Endothelial cell (in vitro differentiated cells): ENCODE data around the gene WDFY3. TPM values are rescaled to one million over a fixed set of nuclear protein-coding genes. Genes with fewer than 3 reads are reported as not detected.
"Not testable (repeated sequence)": the region's sequence is repeated elsewhere in the genome, so short reads cannot be mapped to it uniquely, and the experiment has no call there.

Source experiments
- DNase-seq: peaks from one replicate; pipeline ENCODE4 v3.0.0; 2021; ENCODE audit warnings: low spot score
- H3K27ac Mint-ChIP-seq: one replicate; pipeline ENCODE4 v1.8.0; 2021; ENCODE audit warnings: mixed read lengths, inconsistent platforms; ENCODE audit not compliant: unreplicated experiment
- H3K27me3 Mint-ChIP-seq: one replicate; pipeline ENCODE4 v1.8.0; 2021; ENCODE audit warnings: mild to moderate bottlenecking, moderate library complexity, mixed read lengths, inconsistent platforms; ENCODE audit not compliant: unreplicated experiment
- H3K36me3 Mint-ChIP-seq: one replicate; pipeline ENCODE4 v1.8.0; 2021; ENCODE audit warnings: mild to moderate bottlenecking, low read depth, mixed read lengths, inconsistent platforms; ENCODE audit not compliant: unreplicated experiment
- H3K4me1 Mint-ChIP-seq: one replicate; pipeline ENCODE4 v1.8.0; 2021; ENCODE audit warnings: mild to moderate bottlenecking, mixed read lengths, inconsistent platforms; ENCODE audit not compliant: unreplicated experiment
- H3K4me3 Mint-ChIP-seq: one replicate; pipeline ENCODE4 v1.8.0; 2021; ENCODE audit warnings: mild to moderate bottlenecking, mixed read lengths, inconsistent platforms; ENCODE audit not compliant: unreplicated experiment
- H3K9me3 Mint-ChIP-seq: one replicate; pipeline ENCODE4 v1.8.0; 2021; ENCODE audit warnings: mixed read lengths, inconsistent platforms; ENCODE audit not compliant: unreplicated experiment
- total RNA-seq: library from RNA; stranded (reverse); fragmentation: NEBNext Ultra II Directional; extraction: Animal tissue kit (Norgen Biotek cat#: 25700); gene quantifications from one replicate; pipeline ENCODE4 v1.2.1, GENCODE V29; 2021; ENCODE audit not compliant: unreplicated experiment
- TF ChIP-seq, protein P1 (sequence below): fragments of 200-600 bp; sonication (generic); IDR thresholded peaks from one replicate; pipeline ENCODE4 v1.5.0; 2021; ENCODE audit warnings: antibody characterized with exemption; ENCODE audit not compliant: unreplicated experiment

Gene WDFY3
- total RNA-seq, 1 donor from 2014 or later: 94.8 TPM

DNA sequence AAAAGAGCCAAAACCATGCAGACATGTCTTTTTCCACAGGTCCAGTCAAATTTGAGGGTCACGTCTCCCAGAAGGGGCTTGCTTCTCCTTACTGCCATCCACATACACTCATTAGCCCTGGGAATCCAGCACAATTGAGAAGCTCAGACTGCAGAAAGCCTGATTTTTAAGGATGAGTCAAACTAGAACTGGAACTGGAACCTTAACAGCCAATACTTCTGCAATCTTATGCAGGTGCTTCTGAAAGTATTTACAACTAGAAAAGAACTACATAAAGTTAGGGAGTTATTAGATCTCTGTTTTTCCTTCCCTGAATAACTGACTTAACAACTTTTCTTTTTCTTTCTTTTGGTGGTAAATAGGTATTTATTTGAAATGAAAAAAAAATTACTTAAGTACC lies 297.3 kb downstream of the WDFY3 start:
- Mint-ChIP-seq H3K4me3 (no peak overlapping the region), H3K9me3 (no peaks in the 10 kb centered on the region), H3K36me3 (peaks cover 38% of the 10 kb centered on the region), H3K4me1 (no peaks in the 10 kb centered on the region), H3K27me3 (no peaks in the 10 kb centered on the region), H3K27ac (no peak overlapping the region)
- TF ChIP-seq, protein P1, sequence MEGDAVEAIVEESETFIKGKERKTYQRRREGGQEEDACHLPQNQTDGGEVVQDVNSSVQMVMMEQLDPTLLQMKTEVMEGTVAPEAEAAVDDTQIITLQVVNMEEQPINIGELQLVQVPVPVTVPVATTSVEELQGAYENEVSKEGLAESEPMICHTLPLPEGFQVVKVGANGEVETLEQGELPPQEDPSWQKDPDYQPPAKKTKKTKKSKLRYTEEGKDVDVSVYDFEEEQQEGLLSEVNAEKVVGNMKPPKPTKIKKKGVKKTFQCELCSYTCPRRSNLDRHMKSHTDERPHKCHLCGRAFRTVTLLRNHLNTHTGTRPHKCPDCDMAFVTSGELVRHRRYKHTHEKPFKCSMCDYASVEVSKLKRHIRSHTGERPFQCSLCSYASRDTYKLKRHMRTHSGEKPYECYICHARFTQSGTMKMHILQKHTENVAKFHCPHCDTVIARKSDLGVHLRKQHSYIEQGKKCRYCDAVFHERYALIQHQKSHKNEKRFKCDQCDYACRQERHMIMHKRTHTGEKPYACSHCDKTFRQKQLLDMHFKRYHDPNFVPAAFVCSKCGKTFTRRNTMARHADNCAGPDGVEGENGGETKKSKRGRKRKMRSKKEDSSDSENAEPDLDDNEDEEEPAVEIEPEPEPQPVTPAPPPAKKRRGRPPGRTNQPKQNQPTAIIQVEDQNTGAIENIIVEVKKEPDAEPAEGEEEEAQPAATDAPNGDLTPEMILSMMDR: no peak
- DNase-seq: no peak

- Mint-ChIP-seq H3K4me1 (no peaks in the 10 kb centered on the region), H3K36me3 (peaks cover 32% of the 10 kb centered on the region), H3K27me3 (no peaks in the 10 kb centered on the region), H3K9me3 (no peaks in the 10 kb centered on the region), H3K4me3 (peak overlapping the region; percentile 35), H3K27ac (no peak overlapping the region)
- TF ChIP-seq, protein P1: no peak
- no peak for DNase-seq
Measured at GRCh38 chr4:84666439-84666838, 300.1 kb downstream of the WDFY3 start.

GRCh38 chr4:84664767-84665166 lies 301.7 kb downstream of the WDFY3 start:
- not testable (repeated sequence) for H3K27me3 Mint-ChIP-seq, H3K4me3 Mint-ChIP-seq, H3K4me1 Mint-ChIP-seq, DNase-seq, H3K27ac Mint-ChIP-seq, H3K9me3 Mint-ChIP-seq
- H3K36me3 Mint-ChIP-seq: peaks cover 37% of the 10 kb centered on the region

- Mint-ChIP-seq H3K27me3 (peaks cover 4% of the 10 kb centered on the region), H3K4me3 (no peak overlapping the region), H3K36me3 (peaks cover 52% of the 10 kb centered on the region), H3K9me3 (peaks cover 6% of the 10 kb centered on the region), H3K27ac (no peak overlapping the region), H3K4me1 (no peaks in the 10 kb centered on the region)
- DNase-seq: no peak
- TF ChIP-seq, protein P1: no peak
Measured at GRCh38 chr4:84661191-84661939, 305.1 kb downstream of the WDFY3 start.

GRCh38 chr4:84660606-84661005 lies 305.9 kb downstream of the WDFY3 start:
- DNase-seq: no peak
- Mint-ChIP-seq H3K27me3 (peaks cover 4% of the 10 kb centered on the region), H3K27ac (no peak overlapping the region), H3K9me3 (peaks cover 7% of the 10 kb centered on the region), H3K4me1 (no peaks in the 10 kb centered on the region), H3K4me3 (no peak overlapping the region), H3K36me3 (peaks cover 49% of the 10 kb centered on the region)
- TF ChIP-seq, protein P1: no peak
